SKM-1 treated with dmso at 0.1 percent for 144 hours (cell line): Measurements from ENCODE around the gene TRIM17.

Source experiments
- DNase-seq: peaks from one replicate; lab custom pipeline; 2025; ENCODE audit not compliant: unreplicated experiment; lab: John Stamatoyannopoulos, UW

TRIM17 gene

DNA sequence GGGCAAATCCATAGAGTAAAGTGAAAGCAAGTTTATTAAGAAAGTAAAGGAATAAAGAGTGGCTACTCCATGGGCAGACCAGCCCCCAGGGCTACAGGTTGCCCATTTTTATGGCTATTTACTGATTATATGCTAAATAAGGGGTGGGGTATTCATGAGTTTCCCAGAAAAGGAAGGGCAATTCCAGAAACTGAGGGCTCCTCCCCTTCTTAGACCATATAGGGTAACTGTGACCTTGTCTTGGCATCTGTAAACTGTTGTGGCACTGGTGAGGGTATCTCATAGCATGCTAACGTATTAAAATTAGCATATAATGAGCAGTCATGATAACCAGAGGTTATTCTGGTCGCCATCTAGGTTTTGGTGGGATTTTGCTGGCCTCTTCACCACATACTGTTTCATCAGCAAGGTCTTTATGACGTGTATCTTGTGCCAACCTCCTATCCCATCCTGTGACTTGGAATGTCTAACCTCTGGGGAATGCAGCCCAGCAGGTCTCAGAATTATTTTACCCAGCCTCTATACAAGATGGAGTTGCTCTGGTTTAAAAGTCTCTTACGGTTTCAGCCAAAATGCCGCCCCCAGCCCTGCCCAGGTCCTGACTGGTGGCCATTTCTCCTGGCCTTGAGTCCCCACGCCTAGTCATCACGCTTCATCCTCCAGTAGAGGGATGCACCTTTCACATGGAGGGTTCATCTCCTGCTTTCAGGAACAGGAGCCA lies 982 bp upstream of the TRIM17 start:
- DNase-seq, result no peak

DNA sequence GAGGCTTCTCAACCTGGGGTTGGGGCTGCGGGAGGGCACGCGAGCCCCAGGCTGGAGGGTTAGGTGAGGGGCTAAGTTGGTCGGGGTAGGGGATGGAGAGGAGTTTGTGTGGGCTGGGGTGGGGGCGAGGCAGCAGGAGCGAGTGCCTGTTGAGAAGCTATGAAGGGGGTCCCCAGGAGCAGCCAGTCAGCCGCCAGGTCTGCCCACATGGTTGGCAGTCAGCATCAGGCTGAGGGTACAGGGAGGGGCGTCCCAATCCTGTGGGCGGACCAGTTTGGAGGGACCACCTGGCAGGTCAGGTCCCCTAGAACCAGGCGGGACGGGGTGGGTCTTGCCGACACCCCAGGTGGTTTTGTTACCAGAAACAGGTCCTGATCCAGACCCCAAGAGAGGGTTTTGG lies 400 bp upstream of the TRIM17 start:
- no peak for DNase-seq

DNA sequence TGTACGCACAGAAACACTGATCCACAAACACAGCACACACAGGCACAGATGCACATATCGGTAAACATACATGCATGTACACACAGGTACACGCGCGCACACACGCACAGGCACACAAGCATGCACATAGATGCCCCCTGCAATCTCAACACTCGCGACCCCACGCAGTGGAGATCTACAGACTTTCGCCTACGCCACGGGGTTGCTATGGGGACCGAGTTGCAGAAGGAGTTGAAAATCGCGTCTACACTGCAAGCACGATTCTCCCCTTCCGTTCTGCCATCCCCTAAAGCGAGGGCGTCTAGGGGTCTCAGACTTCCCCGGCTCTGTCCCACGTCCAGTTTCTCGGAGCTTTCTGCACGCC lies 826 bp downstream of the TRIM17 start:
- DNase-seq, result no peak

DNA sequence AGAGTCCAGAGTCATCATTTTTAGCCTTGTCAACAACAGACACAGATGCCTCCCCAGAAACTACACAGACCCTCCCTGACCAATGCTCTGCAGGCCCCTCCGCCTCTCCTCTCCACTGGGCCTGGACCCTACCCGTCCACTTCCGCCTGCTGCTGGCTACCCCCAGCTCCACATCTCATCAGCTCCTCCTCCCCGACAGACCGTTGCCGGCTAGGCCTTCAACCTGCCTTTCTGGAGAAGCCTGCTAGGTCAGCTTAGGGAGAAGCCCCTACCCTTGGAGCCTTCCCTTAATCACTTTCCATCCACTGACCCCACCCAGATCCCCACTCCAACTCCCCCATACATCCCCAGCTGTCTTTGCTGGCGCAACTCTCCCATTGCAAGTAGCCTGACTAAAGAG lies 1.4 kb downstream of the TRIM17 start:
- no peak for DNase-seq

DNA sequence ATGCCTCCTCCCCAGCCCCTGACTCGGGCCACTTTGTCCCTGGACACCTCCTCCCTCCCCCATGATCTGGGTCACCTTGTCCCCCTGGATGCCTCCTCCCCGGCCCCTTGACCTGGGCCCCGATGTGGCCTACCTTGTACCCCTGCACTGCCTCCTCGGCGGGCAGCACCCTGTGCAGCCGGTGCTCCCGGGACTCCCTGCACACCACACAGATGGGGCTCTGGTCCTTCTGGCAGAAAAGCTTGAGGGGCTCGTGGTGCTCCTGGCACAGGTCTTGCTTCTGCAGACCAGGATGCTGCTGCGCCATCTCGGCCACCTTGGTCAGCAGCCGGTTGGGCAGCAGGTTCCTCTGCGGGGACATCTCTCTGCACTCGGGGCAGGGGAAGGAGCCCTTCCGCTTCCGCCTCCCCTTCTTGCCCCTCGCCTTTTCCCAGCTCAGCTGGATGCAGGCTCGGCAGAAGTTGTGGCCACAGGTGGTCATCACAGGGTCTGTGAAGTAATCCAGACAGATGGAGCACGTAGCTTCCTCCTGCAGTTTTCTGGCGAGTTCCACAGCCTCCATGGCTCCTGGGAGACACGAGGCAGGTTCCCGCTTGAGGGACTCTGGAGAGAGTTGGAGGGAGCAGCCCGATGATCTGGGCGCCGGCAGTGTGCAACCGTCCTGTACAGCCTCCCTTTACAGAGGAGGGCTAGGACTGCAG lies 2.0 kb downstream of the TRIM17 start:
- no peak for DNase-seq

DNA sequence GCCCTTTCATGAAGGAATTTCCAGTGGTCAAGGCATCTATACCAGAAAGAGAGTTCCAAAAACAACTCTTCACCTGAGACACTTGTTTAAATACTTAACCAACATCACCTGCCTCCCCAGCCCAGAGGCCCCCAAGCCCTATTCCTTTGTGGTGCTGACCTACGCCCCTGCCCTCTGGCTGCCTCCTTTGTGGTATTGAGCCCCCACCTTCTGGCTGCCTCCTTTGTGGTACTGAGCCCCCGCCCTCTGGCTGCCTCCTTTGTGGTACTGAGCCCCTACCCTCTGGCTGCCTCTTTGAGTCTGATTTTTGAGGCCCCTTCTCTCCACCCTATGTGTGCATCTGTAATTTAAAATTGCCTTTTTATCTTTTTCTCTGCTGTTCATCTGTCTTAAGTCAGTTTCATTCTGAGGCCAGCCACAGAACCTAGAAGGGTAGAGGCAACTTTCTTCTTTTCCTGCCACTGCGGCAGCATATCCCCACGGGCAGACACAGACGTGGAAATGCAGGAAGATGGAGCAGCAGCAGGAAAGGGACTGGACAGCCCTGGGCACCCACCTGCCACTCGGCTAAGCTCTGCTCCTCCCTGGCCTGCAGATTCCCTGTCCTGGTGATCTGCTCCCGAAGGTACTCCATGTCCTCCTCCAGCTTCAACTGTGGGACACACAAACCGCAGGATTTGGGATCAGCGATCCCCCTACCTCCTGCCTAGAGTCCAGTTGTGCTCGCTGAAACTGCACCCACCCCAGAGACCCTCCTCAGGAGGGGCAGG lies 3.2 kb downstream of the TRIM17 start:
- DNase-seq, result no peak

DNA sequence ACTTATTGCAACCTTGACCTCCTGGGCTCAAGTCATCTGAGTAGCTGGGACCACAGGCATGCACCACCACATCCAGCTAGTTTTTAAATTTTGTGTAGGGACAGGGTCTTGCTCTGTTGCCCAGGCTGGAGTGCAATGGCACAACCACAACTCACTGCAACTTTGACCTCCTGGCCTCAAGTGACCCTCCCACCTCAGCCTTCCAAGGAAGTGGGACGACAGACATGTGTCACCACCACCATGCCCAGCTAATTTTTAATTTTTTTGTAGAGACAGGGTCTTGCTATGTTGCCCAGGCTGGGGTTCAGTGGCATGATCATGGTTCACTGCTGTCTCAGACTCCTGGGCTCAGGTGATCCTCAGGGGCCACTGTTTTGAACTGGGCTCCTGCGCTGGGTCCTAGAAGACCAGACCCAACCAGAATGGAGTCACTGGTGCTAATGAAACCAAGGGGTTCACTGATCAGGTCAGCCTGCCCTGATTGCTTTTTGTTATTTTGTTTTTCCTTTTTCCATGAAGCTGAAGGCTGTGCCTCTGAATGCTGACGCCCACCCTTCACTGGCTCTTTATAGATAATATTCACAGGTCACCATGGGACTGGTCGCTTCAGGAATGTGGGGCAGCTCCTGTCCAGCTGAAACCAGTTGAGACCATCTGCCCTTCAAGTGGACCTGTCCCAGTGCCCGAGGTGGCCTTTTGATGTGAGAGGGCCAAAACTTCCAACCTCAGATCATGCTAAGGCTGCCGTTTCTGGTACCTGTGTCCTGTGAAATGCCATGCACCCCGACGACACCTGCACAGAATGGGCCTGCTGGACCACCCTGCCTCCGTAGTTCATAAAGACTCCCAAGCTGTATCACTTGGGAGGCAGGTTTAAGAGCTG lies 4.9 kb downstream of the TRIM17 start:
- no peak for DNase-seq

DNA sequence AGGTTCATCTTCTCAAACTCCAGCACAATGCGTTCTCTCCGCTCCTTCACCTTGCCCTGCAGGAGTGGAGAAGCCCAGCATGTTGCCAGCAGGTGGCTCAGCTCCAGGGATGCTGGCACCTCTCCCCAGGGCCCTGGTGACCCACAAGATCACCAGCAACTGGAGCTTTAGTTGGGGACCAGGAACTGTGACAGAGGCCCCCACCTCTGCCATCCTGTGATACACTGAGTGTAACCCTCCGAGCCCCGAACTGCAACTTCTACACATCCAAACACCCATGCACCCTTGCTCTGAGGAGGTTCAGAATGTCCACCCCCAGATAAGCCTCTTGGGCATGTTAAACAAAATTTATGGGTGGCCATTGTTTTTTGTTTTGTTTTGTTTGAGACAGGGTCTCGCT lies 5.5 kb downstream of the TRIM17 start:
- DNase-seq, result no peak

DNA sequence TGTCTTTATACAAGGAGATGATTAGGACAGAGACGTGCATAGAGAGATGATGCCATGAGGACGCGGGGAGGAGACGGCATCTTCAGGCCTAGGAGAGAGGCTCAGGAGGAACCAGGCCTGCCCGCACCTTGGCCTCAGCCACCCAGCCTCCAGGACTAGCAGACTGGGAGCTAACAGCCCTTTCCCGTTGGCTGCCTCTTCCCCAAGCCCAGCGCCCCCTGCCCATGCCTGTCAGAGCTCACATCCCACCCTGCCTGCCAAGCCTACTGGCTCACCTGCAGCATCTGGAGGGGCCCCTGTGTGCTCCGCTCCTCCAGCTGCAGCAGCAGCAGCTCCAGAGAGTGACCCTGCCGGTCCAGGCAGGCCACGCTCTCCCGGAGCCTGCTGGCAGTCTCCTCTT lies 6.0 kb downstream of the TRIM17 start:
- DNase-seq, result no peak

DNA sequence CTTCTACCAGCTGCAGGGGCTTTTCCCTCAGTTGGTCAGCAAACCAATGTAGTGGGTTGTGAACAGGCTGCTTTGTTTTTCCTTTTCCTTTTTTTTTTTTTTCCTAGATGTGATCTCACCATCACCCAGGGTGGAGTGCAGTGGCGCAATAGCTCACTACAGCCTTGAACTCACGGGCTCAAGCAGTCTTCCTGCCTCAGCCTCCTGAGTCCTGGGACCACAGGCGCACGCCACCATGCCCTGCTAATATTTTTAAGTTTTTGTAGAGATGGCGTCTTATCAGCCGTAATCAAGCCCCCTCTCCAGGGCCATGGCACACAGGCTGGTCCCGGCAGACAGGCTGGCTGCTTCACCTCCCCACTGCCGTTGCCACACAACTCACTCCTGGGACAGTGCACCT lies 6.6 kb downstream of the TRIM17 start:
- DNase-seq, result no peak

DNA sequence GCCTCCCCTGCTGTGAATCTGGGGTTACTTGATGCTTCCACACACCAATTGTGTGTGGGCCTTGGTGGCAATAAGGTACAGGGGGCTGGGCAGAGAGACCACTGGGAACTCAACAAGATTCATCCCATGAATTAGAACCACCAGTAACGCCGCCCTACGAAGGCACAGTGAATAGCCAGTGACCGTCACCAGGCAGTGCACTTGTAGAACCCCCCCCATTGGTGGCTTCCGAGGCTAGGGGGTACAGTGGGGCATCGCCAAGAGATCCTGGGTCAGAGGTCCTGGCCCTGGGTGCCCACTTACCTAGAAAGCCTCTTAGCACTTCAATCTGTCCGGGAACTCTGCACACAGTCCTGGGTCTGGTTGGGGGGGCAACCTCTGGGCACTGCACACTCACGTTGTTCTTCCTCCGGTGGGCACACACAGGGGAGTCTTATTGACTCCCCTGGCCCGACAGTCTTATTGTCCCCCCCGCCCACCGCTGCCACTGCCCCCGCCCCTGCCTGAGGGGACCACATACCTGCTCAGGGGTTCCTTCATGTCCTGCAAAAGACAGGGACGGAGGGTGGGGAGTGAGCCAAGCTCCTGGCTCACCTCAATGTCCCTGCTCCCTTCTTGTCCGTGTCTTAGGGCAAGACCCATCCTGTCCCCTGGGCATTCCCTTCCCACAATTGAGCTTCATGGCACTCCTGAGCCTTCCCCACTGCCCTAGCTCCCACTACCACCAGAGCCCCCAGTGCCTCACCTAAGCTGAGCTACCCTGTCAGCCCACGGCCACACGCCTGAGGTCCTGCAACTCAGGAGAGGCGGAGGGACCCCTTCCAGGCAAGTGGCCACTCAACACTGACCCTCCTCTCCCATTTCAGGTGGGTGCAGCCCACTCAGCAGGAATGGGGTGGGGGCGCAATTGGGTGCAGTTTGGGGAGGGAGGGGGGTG lies 7.5 kb downstream of the TRIM17 start:
- no peak for DNase-seq

DNA sequence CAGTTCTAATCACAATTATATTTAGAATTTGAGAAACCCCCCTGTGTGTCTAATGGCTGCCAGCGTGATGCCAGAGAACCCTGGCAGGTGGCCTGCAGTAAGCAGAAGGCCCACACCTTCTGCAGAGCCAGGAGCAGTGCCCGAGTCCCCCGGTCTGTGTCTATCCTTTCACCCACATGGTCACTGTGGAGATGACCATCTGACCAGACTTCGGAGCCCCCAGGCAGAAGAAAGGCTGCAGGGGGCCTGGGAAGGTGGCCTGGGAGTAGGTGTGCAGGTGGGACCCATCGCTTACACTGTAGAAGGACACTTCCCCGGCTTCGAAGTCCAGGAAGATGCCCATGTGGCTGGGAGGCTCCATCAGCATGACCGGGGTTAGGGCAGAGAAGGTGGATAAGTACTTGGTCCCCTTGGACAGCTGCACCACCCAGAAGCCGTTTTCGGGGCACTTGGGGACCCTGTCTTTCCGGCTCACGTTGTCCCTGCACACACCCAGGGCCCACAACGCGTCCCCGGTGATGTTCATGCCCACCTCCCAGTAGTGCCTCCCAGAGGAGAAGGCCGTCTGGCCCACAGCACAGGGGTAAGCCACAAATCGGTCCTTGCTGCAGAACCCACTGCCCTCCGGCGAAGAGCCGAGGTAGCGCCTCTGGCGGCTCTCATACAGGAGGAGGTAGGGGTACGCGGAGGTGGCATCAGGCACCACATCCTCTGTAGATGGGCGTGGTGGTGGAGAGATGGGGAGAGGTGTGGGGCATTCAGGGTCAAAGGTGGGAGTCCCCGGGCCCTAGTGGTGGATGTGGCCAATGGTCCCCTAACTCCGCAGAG lies 8.4 kb downstream of the TRIM17 start:
- no peak for DNase-seq

DNA sequence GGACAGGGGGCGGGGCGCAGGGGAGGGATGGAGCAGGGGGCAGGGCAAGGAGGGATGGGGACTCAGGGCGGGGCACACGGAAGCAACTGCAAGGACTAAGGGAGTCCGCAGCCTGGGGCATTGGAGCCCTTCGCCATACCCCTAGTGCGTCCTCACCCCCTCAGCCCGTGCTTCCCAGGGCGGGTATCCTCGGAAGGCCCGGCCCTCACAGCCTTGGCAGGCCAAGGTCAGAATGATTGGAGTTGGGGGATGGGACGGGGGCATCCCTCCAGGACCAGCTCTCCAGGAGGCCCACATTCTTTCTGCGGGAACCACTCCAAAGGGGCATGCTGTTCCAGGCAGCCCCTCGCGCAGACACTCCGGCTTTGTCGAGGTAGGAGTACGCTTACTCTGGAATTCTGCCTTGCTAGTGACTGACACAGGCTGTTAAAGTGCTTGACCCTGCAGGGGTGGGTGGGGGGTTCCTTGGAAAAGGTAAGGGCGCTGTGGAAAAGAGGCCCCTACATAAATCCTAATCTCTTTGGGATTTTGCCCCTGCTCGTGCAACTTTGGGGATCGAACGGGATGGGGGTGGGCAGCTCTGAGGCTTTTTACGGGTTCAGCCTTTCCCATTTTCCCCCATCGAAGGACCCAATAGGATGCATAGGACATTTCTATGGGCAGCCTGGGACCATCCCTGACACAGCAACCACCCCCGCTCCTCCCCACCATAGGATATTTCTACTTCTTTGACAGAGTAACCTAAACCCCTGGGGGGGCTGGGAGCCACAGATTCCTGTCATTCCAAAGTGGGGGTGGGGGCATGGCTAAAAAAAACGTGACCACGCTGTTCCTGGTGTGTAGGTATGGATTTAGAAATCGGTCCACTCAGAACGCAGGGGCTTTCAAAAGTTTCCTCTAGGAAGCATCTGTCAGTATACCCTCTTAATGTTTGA lies 9.3 kb downstream of the TRIM17 start:
- no peak for DNase-seq

DNA sequence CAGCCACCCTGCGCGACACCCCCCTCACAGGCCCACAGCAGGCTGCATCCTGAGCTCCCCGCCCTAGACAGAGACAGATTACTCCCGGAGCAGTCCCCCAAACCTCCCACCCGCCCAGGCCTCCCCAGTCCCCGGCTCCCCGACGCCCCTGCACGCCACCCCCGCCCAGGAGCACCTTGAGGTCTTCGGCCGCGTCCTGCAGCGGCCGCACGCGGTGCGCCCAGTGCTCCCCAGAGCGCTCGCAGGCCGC lies 10.8 kb downstream of the TRIM17 start:
- no peak for DNase-seq

DNA sequence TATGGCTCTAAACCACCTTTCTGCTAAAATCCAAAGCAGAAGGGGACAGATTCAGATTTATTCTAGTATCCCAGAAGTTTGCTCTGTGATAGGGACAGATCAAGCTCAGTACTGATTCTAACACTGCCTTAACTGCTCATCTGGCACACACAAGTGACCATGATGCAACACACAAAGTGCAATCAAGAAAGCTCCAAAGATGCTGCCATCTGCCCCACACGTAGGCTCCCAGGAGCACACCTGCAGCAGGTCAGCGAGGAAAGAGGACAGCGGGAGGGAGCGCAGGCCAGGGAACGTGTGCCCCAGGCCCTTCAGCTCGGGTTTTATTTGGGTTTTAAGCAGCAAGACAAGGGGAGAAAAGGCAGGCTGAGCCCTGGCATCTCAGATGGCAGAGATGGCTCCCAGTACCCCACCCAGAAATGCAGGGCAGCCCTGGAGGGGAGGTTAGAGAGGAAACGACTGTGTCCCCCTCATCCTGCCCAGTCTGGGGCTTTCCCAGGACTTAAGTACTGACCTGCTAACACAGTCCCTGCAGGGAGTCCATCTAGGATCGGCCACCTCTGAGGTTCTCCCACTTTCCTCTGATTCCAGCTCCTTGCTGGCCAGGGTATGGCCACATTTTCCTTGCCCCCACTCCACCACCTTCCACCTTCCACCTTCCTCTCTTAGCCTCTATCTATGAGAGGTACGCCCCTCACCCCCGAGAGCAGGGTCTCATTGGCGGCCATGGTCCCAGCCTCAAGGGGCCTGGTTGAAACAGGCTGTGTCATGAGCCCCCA lies 11.3 kb downstream of the TRIM17 start:
- no peak for DNase-seq

DNA sequence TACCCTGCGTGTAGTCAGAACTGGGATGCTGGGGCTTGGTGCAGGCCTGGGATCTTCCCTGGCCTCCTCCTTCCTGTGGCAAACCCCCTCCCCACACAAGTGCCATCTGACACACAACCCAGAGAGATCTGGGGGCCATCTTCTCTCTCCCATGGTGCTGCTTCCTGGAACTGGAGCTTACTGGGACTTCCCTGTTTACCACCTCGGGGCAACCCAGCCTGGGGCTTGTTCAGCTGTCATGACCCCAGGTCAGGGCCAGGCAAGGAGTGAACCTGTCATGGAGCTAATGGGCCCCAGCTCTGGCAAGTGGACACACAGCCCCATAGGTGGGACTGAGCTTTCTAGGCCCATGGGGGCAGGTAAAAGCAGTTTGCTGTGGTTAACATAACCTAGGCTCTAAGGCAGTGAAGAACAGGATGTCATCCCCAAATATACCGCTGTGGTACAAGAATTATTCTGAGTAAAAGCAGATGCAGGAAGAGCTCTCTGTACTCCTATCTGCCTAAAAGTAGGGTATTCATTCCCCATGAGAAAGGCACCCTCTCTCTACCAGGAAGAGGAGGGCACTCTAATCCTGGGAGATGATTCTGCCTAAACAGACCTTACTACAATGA lies 12.4 kb downstream of the TRIM17 start:
- DNase-seq, result no peak

DNA sequence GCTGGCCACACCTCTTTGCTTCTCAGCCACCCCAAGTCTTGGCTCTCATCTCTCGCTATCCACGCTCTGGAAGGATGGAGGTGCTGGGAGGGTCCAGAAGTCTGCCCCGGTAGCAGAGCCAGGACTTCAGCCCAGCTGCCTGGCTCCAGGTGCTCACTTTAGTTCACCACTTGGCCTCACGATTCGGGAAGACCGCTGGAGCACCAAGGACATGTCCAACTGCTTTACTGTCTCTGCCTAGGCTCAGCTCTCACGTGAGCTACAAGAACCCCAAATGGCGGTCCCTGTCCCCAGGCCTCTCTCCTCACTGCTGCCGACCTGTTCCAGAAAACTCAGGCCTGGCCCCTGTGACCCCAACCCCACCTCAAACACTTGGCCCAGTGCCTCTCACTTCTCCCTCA lies 13.4 kb downstream of the TRIM17 start:
- no peak for DNase-seq
